Measurements from ENCODE around the gene CTDSP2. TPM values are rescaled to one million over a fixed set of nuclear protein-coding genes. Genes with fewer than 3 reads are reported as not detected.
A peak's percentile ranks its signal among the peaks of the same experiment; 100 is the strongest.

Gene CTDSP2
- total RNA-seq, 4 donors from 2014 or later: 106 to 179 (median 150) TPM

DNA sequence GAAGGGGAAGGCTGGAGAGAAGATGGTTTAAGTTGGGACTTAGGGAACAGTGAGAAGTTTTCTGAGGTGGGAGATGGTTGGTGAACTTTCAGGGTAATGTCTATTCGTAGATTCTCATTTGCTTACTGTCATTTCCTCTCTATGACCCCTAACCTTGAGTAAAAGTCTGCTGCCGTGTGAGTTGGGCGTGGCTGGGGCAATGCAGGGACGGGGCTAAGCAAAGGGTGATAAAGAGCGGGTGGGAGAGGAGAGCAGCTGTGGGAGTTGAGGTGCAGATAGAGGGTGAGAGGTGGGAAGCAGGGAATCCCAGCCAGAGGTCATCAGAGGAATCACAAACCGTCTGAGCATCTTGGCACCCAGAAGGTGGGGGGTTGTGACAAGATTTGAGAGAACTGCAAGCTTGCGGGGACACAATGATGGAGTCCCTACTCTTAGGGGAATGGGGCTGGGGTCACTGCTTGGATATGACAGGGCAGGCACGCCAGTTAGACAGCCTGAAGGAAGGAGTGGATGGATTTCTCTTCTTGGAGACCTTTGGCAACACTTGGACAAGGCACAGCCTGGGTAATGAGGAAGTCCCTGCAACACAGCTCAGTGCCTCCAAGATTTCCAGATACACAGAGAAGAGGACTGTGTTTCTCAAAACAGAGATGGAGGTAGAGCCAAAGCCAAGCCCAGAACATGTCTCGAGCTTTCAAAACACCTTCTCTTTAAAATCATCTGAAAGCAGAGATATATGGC, 45.9 kb upstream of the CTDSP2 start:
- no peak for DNase-seq (ENCODE audit: low spot score)

DNA sequence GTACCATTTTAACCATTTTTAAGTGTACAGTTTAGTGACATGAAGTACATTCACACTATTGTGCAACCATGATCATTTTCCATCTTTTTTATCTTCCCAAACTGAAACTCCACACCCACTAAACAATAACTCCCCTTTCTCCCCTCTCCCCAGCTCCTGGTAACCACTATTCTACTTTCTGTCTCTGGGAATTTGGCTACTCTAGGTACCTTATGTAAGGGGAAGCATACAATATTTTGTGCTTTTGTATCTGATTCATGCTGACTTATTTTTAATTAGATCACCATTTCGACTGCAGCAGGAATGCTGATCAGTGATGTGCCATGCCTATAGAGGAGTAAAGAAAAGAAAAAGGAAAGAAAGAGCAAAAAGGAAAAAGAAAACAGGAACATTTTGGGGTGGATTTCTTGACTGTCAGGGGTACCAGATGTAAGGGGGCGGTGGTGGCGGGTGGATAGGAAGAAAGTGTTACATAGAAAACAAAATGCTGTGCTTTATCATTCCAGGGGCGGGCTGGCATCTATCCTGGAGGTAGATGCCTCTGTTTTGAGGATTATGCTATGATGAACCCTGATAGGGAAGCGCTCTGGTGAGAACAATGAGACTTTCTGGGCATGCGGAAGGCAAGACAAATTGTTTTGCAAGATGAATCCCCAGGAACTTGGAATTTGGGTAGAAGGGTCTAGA, 45.2 kb upstream of the CTDSP2 start:
- ATAC-seq (ENCODE audit: low FRiP score) (no peak), DNase-seq (ENCODE audit: low spot score) (no peak)
- TF ChIP-seq, protein P1, sequence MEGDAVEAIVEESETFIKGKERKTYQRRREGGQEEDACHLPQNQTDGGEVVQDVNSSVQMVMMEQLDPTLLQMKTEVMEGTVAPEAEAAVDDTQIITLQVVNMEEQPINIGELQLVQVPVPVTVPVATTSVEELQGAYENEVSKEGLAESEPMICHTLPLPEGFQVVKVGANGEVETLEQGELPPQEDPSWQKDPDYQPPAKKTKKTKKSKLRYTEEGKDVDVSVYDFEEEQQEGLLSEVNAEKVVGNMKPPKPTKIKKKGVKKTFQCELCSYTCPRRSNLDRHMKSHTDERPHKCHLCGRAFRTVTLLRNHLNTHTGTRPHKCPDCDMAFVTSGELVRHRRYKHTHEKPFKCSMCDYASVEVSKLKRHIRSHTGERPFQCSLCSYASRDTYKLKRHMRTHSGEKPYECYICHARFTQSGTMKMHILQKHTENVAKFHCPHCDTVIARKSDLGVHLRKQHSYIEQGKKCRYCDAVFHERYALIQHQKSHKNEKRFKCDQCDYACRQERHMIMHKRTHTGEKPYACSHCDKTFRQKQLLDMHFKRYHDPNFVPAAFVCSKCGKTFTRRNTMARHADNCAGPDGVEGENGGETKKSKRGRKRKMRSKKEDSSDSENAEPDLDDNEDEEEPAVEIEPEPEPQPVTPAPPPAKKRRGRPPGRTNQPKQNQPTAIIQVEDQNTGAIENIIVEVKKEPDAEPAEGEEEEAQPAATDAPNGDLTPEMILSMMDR (IDR thresholded peaks at IDR 0.05): no peak

More for the DNA sequence above, 45.9 kb upstream of the CTDSP2 start:
- ATAC-seq (ENCODE audit: low FRiP score): no peak
- TF ChIP-seq, protein P1 (IDR thresholded peaks at IDR 0.05): no peak

DNA sequence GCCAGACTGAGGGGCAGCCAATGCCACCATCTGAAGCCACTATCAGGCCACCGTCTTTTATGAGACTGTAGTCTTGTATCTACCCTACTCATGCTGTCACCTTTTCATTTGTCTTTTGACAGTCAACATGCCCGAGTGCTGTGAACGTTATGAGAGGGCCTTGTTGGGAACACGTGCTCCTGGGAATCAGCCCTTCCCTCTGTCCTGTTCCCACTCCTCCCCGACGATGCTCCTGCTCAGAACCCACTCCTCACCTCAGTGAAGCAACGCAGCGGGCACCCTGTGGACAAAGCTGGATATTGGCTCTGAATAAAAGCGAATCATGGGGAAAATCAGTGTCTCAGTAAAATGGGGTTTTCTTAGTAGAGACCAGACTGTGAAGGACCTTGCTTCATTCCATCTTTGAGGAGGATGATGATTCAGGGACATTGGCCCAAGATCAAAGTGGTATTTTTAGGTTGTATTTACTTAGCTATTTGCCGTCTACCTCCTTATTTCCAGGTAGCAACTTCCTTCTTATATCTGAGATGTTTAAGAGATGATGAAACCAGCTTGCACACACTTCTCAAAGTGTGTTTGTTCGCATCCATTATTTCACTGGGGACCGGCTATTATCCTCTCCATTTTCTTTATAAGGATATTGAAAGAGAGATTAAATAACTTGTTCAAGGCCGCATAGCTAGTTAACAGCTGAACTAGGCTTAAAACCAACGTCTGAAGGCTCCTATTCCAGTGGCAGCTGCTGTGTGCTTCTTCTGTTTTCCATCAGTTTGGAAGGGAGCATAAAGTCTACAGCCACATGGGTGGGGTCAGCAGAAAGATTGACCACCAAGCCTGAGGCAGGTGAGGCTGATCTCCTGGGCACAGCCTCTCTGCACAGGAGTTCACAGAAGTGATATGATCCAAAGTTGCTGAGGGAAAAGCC, 43.9 kb upstream of the CTDSP2 start:
- TF ChIP-seq, protein P1 (IDR thresholded peaks at IDR 0.05): no peak
- no peak for ATAC-seq (ENCODE audit: low FRiP score)
- no peak for DNase-seq (ENCODE audit: low spot score)

DNA sequence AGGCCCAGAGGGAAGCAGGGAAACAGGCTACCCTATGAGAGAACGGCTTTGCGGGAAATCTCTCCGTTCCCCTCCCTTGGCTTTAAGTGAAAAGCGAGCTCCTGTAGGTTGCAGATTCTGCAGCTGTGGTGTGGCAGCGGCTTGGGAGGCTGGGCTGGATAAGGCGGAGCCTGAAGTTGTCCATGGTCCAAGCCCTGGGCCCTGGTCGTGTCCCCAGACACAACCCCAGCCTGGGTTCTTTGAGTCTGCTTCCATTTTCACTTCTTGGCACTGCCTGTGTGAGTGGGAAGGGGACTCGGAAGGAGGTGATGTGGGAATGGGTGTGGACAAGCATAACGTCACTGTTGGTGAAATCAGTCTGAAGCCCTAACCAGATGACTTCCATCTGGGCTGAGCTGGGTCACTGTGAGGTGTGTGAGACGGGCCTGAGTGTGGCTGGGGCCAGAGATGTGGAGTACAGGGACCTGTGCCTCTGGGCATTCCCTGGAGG, 43.0 kb upstream of the CTDSP2 start:
- peak; percentile 26 for ATAC-seq (ENCODE audit: low FRiP score)
- DNase-seq (ENCODE audit: low spot score): no peak
- TF ChIP-seq, protein P1 (IDR thresholded peaks at IDR 0.05): no peak

DNA sequence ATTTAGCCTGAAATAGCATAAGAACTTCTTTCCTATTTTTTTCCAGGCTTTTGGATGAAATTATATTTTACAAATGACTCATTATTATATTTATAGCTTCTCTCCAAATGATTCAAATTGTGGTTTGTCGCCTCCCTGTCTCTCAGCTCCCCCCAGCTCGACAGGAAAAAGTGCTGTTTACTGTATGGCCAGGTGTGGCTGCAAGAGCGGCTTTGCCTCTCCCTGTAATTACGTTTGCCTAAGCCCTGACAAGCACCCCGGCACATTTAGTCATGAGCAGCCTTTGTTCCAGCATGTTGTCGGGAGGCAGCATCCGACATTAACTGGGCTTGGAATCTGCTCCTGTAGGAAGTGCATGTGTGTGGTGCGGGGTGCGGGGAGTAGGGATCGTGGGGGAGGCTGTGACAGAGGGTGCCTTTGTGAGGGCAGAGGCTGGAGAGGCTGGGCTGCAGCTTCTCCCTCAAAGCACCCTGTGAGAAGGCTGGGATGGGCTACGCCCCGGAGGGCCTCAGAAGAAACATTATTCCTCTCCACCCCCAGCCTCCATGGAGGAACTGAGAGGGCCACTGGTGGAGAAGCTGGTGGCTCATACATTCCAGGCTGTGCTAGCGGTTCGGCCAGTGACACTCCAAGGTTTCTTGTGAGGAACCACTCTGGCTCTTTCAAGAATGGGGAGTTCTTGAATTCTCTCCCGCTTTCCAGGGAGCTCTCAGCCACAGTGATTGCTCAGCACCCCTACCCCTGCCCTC, 42.1 kb upstream of the CTDSP2 start:
- DNase-seq (ENCODE audit: low spot score) (no peak), ATAC-seq (ENCODE audit: low FRiP score) (no peak)
- TF ChIP-seq, protein P1 (IDR thresholded peaks at IDR 0.05): no peak
